ENCODE measurements around the gene PHF12. TPM values are rescaled to one million over a fixed set of nuclear protein-coding genes. Genes with fewer than 3 reads are reported as not detected.

PHF12 gene
- total and polyA plus RNA-seq, 11 donors = 8.2 to 31.2 (median 20.9) TPM

DNA sequence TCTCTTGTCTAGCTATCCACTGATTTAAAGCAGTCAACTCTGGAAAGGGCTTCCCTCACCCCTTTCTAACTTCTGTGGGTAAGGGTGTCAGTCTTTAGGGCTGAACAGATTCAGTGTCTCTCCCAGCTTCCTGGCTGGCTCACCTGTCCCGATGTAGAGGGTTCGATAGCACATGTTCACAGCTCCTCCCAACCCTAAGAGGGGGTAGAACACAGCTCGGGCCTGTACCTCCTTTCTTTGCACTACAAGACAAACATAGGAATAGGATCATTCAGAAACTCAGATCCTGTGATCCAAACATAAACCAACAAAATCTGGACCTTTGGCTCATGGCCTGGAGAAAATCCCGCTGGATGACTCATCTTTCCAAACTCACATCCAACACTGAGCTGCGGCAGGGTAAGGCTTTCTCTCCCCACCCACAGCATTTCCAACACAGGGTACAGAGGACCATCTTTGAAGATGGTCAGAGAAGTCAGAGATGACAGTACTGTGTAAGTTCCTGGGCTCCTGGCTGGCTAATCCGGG lies 42.6 kb downstream of the PHF12 start:
- peaks cover 0 to 87% (median 81%) of the 10 kb centered on the region in 9 donors for H3K36me3 ChIP-seq
- DNase-seq = peak in 3 of 5 donors; percentile 41 to 48 (median 44)

DNA sequence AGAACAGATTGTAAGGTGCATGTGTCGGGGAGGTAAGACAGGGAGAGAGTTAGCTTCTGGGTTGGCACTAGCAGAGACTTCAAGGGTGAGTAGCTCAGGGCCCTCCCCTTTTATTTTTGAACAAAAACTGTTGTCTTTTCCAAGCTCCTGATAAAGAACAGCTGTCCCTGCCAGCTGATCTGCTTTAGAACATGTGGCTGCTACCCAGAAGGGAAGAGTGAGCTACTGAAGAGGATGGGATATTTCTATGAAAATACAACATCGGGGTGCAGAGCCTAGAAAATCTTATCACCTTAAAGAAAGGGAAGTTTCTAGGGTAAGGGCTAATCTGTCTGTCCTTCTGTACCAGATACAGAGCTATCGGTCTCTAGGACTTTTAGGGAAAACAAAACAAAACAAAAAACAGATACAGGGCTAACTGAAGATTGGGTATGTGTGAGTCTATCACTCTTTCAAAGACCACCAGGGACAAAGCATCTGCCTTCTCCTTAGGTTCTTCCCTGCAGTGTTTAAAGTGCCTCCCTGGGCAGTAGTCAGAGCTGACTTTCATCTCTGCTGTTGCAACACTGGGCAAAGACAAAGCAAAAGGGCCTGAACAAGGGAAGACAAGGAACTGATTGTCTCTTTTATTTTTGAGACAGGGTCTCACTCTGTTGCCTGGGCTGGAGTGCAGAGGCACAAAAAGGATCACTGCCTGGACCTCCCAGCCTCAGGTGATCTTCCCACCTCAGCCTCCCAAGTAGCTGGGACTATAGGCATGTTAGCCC lies 43.4 kb downstream of the PHF12 start:
- DNase-seq (no peak), ATAC-seq (peak in 2 of 4 donors; percentile 4 to 12)
- H3K4me1 ChIP-seq = peaks cover 0 to 35% (median 26%) of the 10 kb centered on the region in 12 donors
- WGBS, 4 donors = 60 to 81% (median 73%) methylated on average over 3 of the region's 3 CpGs
- intact Hi-C loops (cut with DNase I) = loop anchor here in 2 of 10 donors (5.0 kb wide), 2 partner anchors 51 to 151 kb away; partner anchors contain the start of gene ERAL1 (in 1 of the 2)
- no peak overlapping the region for H3K4me3 ChIP-seq
- H3K27ac ChIP-seq = peak overlapping the region in 10 of 12 donors; percentile 14 to 78 (median 48)
- TF ChIP-seq, protein P1, sequence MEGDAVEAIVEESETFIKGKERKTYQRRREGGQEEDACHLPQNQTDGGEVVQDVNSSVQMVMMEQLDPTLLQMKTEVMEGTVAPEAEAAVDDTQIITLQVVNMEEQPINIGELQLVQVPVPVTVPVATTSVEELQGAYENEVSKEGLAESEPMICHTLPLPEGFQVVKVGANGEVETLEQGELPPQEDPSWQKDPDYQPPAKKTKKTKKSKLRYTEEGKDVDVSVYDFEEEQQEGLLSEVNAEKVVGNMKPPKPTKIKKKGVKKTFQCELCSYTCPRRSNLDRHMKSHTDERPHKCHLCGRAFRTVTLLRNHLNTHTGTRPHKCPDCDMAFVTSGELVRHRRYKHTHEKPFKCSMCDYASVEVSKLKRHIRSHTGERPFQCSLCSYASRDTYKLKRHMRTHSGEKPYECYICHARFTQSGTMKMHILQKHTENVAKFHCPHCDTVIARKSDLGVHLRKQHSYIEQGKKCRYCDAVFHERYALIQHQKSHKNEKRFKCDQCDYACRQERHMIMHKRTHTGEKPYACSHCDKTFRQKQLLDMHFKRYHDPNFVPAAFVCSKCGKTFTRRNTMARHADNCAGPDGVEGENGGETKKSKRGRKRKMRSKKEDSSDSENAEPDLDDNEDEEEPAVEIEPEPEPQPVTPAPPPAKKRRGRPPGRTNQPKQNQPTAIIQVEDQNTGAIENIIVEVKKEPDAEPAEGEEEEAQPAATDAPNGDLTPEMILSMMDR (IDR thresholded peaks at IDR 0.05) = no peak
- TF ChIP-seq POLR2A (IDR thresholded peaks at IDR 0.05) = no peak
- no peaks in the 10 kb centered on the region for H3K27me3 ChIP-seq
- H3K36me3 ChIP-seq = peaks cover 0 to 79% (median 73%) of the 10 kb centered on the region in 9 donors
- no peaks in the 10 kb centered on the region for H3K9me3 ChIP-seq

More for the DNA sequence above, 42.6 kb downstream of the PHF12 start:
- peak; percentile 48 to 68 (median 65) for ATAC-seq
- Histone ChIP-seq H3K4me1 (peaks cover 0 to 29% (median 21%) of the 10 kb centered on the region in 12 donors), H3K4me3 (no peak overlapping the region), H3K9me3 (no peaks in the 10 kb centered on the region), H3K27ac (peak overlapping the region in 10 of 12 donors; percentile 14 to 78 (median 48)), H3K27me3 (no peaks in the 10 kb centered on the region)
- intact Hi-C loops (cut with DNase I) = loop anchor here in 2 of 10 donors (5.0 kb wide), 2 partner anchors 51 to 151 kb away; partner anchors contain the start of gene ERAL1 (in 1 of the 2)
- WGBS, 4 donors = 55 to 68% (median 62%) methylated on average over 6 of the region's 6 CpGs
- TF ChIP-seq, protein P1 (IDR thresholded peaks at IDR 0.05) = no peak
- no peak for TF ChIP-seq POLR2A (IDR thresholded peaks at IDR 0.05)

DNA sequence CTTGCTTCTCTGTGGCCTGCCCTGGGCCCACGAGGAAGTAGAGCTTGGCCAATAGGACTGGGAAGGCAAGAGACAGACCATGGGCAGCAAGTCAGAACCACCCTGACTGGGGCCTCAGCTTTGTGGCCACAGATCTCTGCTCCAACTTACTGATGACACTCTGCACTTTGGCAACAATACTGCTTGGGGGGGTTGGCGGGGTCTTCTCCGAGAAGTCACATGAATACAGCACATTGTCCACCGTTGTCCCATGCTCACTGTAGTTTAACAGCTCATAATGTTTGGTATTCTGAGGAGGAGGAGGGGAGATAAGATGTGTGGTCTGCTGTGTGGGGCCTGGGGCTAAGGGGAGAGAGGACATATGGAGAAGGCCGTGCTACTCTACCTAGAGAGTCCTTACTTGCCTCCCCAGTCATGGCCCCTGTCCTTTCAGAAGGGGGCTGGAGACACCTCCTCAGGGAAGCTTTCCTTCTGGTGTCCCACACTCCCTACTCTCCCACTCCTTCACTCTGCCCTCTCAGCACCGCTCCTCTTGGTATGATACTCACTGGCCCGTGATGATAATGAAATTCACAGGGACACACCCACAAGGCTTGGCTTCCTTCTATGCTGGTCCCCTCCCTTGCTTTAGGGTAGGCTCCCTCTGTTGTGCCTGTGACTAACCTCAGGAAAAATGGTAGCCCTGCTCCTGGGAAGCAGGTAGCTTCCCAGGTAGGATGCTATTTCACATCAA lies 44.4 kb downstream of the PHF12 start:
- TF ChIP-seq, protein P1 (IDR thresholded peaks at IDR 0.05) = no peak
- TF ChIP-seq POLR2A (IDR thresholded peaks at IDR 0.05) = no peak
- peaks cover 0 to 69% (median 63%) of the 10 kb centered on the region in 9 donors for H3K36me3 ChIP-seq
- intact Hi-C loops (cut with DNase I) = loop anchor here in 2 of 10 donors (5.0 kb wide), 2 partner anchors 50 to 150 kb away; partner anchors contain the start of gene ERAL1 (in 1 of the 2)
- no peak overlapping the region for H3K4me3 ChIP-seq
- peaks cover 0 to 43% (median 30%) of the 10 kb centered on the region in 12 donors for H3K4me1 ChIP-seq
- ATAC-seq (no peak), DNase-seq (no peak)
- WGBS, 4 donors = 61 to 68% (median 63%) methylated on average over 6 to 7 of the region's 7 CpGs
- no peaks in the 10 kb centered on the region for H3K27me3 ChIP-seq
- peak overlapping the region in 2 of 12 donors; percentile 34 to 78 for H3K27ac ChIP-seq
- no peaks in the 10 kb centered on the region for H3K9me3 ChIP-seq
